T follicular helper cell (primary cell): ENCODE data around the gene RITA1.

ENCODE experiments used
- DNase-seq: peaks from one replicate; pipeline ENCODE4 v3.0.0-alpha.2; 2020; ENCODE audit warnings: low read depth

Gene RITA1

DNA sequence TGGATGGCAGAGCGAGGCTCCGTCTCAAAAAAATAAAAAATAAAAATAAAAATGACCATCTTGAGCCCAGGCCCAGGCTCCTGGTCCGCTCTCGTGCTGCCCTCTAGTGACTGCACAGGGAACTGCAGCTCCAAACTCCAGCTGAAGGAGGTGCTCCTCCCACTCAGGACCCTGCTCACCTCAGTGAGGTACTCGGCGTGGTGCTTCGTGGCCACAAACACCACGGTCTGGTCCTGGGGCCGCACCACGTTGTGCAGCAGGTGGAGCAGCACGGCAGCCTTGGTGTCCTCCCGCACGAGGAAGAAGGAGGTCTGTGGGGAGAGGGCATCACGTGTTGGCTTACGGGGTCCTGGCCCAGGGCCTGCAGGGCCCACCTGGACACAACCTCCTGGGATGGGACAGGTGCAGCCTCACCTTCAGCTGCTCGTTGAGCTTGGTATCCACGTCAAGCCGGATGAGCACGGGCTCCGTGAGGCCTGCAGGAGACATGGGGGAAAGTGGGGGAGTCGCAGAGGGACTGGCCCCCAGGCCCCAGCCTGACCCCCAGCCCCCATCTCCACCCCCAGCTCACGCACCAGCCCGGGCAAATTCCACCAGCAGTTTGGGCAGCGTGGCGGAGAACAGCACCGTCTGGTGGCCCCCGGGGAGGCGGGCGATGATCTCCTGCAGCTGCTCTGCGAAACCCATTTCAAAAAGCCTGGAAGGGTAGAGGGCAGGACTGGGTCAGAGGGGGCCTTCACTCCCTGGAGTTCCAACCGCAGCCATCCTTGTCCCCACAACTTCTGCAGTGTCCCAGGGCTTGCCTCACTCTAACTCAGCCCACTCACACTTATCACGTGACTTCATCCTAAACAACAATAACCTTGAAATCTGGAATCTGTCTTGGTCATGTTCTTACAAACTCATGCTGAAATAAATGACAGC is 10.8 kb upstream of the RITA1 start:
- peak; percentile 67 for DNase-seq

DNA sequence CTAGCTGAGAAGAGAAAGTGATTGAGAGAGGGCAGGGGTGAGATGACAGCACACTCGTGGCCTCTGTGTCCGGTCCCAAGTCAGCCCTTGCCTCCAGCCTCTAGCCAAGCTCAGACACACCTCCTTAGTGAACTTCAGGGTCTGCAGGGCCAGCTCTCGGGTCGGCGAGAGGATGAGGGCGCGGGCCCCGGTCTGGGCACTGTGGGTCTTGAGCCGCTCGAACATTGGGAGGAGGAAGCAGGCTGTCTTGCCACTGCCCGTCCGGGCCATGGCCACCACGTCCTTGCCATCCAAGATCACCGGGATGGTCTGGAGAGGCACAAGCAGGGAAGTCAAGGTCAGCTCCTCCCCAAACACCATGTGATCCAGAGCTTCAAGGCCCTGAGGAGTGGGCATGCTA is 6.5 kb upstream of the RITA1 start:
- DNase-seq = no peak

DNA sequence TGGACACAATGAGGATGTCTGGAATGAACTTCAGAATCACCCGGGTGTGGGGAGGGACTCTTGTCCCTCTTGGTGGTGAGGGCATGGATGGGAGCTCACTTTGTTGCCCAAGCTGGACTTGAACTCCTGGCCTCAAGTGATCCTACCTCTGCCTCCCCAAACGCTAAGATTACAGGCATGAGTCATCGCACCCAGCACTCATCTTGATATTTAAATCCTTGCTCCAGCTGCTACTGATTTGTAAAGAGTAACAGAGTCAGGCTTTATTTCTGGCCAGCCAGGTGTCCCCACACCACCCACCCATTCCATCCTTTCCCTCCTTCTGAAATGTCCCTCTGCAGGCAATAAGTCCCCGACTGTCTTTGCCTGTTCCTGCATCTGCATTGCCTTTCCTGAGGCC is 5.2 kb upstream of the RITA1 start:
- DNase-seq = no peak

DNA sequence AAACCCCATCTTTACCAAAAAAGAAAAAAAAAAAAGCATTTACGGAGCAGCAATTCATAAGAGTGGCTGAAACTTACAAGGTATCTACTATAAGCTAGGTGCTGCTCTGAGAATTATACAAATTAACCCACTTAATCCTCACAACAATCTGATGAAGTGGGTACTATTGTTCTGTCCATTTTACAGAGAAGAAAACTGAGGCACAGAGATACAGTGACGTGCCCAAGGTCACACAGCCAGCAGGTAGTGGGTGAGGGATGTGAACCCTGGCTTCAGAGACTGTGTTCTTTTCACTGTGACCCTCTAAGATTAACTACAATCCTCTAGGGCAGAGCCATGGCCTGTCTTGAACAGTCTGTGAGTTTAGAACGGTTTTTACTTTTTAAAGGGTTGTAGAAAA is 3.5 kb upstream of the RITA1 start:
- DNase-seq = no peak

DNA sequence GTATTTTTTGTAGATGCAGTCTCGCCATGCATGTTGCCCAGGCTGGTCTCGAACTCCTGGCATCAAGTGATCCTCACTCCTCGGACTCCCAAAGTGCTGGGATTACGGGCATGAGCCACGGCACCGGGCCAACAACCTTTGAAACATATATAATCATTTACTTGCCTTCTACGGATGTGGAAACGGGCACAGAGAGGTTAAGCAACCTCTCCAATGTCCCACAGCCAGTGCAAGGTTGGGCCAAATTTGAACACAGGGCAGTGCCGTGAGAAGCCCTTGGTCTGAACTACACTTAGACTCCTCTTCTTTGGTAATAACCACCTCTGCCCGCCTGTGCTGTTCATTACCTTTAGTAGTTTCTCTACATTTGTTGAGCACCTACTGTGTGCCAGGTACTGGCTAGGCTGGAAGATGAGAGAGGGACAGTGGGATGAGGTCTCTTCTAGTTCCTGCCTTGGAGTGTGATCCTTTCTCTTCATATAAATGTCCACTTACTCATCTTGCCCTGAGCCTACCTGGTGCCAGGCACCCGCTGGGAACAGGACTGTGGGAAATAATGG is 2.4 kb upstream of the RITA1 start:
- DNase-seq = no peak

DNA sequence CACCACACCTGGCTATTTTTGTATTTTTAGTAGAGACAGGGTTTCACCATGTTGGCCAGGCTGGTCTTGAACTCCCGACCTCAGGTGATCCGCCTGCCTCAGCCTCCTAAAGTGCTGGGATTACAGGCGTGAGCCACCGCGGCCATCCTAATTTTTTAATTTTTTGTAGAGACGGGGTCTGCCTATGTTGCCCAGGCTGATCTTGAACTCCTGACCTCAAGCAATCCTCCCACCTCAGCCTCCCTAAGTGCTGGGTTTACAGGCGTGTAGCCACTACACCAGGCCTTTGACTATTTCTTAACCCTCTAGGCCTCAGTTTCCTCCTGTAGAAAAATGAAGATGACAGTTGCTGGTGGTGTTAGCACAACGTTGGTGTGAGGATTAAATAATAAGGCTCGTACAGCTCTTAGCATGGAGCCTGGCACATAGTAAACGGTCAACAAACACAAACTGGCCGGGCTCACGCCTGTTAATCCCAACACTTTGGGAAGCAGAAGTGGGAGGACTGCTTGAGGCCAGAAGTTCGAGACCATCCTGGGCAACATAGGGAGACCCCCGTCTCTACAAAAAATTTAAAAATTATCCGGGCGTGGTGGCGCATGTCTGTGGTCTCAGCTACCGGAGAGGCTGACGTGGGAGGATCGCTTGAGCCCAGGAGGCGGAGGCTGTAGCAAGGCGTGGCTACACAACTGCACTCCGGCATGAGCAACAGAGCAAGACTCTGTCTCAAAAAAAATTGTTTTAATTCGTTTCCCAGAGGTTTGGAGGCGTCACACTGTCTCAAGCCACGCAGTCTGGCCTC is 1.2 kb upstream of the RITA1 start:
- DNase-seq = no peak

DNA sequence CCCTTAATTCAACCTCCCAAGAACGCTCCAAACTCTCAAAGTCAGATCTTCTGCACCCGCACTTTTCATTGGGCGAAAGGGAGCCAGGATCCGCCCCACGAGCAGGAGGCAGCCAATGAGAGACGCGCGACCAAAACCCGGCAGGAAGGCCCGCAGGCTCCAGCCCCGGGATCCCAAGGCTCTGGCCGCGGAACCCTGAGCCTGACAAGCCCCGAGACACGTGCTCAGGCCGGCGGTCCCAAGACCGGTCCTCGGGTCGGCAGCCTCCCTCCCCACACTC is 681 bp upstream of the RITA1 start:
- DNase-seq = peak; percentile 80

DNA sequence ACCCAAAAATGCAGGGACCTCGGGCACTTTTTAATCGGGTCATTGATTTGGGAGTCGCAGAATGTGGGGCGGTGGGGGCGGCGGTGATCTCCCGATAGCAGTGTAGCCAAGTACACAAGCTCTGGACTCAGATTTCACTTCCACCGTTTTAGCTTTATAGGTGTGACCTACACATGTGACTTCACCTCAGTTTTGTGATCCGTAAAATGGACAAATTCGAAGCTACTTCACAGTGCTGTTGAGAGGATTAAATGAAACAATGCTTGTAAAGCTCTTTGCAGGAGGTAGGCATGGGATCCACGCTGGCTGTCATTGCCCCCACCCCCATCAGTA is 478 bp downstream of the RITA1 start:
- no peak for DNase-seq

DNA sequence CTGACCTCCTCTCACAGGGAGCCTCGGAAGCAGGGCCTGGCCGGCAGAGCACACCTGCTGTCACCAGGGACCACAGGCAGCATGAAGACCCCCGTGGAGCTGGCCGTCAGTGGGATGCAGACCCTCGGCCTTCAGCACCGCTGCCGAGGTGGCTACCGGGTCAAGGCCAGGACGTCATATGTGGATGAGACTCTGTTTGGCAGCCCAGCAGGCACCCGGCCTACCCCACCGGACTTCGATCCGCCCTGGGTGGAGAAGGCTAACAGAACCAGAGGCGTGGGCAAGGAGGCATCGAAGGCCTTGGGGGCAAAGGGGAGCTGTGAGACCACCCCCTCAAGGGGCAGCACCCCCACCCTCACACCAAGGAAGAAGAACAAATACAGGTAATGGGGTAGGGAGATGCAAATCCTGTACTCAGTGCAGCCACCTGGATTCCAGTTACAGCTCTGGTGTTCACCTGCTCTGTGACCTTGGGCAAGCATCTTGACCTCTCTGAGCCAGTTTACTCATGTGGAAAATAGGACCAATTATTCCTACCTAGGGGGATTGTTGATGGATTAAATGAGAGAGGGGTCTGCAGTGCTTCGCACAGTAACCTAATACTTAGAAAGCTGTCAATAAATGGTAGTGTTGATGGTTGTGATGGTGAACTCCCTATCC is 1.3 kb downstream of the RITA1 start:
- no peak for DNase-seq

DNA sequence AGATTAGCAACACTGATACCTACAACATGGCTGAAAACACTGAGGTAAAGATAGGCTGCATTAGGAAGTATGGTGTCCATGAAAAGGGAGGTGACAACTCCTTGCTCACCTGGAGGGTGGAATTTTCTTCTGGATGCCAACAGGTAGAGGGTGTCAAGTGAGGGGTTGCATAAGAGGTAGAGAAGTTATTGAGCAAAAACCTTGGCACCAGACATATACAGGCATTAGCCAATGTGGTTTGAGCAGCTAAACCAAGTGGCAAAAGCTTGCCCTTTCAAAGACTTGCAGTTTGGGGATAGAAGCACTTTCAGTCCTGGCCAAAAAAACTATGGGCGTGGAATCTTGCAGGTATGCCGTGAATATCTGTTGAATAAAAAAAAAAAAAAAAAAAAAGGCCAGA is 3.8 kb downstream of the RITA1 start:
- no peak for DNase-seq

DNA sequence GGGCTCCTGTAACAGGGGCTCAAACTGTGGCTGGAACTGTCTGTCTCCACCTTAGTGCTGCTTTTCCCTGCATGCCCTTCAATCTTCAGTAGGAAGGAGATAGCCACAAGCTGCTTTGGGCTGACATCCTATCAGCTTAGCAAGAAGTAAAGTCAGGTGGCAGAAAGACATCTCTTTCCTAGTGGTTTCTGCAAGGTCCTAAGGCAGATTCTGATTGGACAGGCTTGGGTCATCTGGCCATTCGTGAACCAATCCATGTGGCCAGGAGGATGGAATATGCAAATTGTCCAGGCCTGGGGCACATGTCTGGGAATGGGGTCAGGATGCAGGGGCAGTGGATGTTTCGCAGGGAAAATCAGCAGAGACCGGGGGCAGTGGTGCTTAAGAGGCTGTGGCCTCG is 5.2 kb downstream of the RITA1 start:
- no peak for DNase-seq

DNA sequence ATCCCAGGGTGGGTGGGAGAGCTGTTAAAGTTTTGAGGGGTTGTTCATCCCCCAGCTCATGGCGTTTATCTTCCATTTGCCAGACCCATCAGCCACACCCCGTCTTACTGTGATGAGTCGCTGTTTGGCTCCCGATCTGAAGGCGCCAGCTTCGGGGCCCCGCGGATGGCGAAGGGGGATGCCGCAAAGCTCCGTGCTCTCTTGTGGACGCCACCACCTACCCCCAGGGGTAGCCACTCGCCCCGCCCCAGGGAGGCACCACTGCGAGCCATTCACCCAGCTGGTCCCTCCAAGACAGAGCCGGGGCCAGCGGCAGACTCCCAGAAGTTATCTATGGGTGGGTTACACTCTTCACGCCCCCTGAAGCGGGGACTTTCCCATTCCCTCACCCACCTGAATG is 5.7 kb downstream of the RITA1 start:
- no peak for DNase-seq

DNA sequence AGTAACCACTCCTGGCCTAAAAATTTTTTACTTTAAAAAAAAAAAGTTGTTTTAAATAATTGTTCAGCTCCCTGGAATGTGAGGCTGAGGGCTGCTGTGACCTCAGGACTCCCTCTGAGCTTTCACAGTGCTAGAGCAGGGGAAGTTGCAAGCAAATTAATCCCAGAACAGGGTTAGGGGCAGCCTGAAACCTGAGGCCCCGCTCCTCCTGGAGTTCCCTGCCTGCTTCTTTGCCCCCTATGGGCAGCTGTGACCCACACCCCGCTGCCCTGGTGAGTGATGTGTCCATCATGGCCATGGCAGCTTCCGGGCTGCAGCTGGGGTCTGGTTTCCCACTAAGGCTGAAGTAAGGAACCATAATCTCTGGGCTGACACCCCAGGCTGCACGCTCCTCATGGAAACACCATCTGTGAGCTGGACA is 9.5 kb downstream of the RITA1 start:
- no peak for DNase-seq

DNA sequence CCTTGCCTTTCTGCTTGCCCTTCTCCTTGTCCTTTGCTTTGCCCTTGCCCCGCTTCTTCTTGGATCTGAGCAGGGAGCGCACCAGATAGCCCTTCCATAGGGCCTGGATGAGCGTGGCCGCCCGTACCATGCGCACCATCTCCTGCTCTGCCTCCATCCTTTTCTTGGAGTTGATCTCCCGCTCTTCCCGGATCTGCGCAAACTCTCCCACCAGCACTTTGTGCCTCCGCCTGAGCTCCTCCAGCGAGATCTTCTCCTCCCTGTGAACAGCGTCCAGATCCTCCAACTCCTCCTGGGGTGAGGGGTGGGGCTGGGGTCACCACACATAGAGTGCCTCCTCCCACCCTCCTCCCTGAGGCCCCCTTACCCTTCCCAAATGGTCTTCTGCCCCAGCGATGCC is 10.1 kb downstream of the RITA1 start:
- DNase-seq = no peak

DNA sequence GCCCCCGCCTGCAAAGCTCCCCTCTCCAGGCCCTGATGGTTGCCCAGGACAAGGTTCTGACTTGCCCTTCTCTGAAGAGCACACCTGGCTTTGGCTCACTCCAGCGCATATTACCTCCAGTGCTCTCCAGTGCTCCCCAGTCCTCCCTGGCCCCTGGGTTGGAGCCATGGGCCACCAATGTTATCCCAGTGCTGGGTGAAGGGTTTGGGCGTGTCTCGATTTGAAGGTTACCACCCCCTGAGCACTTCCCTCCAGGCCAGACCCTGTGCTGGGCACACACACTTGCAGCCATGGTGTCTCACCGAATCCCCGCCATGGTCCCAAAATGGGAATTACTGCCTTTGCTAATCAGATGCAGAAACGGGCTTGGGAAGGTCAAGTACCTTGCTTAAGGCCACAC is 11.1 kb downstream of the RITA1 start:
- DNase-seq = no peak

DNA sequence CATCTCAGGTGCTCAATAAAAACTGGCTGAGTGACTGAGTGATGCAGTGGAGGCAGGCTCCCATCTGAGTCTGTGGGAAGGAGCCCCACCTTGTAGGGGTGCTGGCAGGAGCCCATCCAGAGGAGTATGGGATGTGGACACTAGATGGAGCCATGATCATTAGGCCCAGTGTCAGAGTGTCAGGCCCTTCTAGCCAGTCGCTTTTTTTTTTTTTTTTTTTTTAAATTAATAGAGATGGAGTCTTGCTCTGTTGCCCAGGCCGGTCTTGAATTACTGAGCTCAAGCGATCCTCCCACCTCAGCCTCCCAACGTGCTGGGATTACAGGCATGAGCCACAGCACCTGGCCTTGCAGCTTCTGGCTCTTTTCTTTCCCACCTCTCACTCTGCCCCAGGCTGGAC is 11.5 kb downstream of the RITA1 start:
- DNase-seq = peak; percentile 32

DNA sequence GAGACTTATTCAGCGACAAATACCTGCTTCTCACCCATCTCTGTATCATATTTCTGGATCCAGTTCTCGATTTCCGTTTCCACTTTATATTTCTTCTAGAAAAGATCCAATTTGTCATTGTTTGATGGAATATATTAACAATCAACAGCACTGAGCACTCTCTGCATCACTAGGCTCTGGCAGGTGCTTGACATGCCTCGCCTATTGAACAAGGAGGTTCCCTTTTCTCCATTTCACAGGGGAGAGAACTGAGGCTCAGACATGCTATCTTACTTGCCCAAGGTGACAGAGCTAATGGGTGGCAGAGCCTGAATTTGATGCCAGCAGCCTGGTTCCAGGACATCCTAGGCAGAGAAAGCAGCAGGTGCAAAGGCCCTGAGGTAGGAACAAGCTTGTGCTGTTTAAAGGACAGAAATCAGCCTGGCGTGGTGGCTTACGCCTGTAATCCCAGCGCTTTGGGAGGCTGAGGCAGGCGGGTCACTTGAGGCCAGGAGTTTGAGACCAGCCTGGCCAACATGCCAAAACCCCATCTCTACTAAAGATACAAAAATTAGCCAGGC is 12.1 kb downstream of the RITA1 start:
- no peak for DNase-seq

DNA sequence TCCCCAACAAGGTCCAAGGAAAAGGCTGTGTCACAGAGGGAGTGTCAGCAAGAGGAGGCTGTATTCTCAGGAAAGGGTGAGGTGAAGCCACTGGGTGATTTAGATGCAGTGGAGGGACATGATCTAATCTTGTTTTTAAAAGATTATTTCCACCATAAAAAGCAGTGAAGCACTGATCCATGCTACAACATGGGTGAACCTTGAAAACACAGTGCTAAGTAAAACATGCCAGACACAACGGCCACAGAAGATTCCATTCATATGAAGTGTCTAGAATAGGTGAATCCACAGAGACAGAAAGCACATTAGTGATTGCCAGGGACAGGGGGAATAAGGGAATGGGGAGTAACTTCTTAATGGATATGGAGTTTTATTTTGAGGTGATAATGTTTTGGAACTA is 12.8 kb downstream of the RITA1 start:
- DNase-seq = no peak

DNA sequence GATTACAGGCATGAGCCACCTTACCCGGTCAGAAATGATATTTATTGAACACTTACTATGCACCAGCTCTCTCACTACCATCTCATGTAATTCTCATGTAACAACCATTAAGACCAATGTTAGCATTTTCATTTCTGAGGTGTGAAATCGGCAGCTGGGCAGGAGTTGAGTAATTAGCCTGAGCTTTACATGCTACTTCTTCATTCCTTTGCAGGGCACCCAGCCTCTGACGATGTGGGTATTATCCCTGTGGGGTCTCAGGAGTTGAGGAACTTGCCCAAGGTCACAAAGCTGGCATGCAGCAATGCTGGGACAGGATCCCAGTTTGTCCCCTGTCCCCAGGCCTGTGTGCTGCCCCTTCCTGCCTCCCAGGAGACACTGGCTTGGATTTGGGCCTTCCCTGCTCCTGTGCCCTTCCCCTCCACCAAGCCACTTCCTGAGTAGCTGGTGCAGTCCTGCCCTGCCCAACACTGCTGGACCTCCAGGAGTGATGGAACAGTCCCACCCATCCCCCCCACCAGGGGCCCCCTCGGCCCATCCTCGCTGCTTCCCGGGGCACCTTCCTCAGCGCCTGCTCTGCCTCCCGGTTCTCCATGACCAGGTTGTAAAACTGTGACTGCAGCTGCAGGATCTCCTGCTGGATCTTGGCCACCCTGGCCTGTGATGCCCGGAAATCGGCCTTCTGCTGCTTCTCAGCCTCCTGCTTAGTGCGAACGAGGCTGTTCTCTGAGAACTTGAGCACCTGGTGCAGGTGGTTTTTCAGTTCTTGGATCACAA is 14.7 kb downstream of the RITA1 start:
- no peak for DNase-seq

DNA sequence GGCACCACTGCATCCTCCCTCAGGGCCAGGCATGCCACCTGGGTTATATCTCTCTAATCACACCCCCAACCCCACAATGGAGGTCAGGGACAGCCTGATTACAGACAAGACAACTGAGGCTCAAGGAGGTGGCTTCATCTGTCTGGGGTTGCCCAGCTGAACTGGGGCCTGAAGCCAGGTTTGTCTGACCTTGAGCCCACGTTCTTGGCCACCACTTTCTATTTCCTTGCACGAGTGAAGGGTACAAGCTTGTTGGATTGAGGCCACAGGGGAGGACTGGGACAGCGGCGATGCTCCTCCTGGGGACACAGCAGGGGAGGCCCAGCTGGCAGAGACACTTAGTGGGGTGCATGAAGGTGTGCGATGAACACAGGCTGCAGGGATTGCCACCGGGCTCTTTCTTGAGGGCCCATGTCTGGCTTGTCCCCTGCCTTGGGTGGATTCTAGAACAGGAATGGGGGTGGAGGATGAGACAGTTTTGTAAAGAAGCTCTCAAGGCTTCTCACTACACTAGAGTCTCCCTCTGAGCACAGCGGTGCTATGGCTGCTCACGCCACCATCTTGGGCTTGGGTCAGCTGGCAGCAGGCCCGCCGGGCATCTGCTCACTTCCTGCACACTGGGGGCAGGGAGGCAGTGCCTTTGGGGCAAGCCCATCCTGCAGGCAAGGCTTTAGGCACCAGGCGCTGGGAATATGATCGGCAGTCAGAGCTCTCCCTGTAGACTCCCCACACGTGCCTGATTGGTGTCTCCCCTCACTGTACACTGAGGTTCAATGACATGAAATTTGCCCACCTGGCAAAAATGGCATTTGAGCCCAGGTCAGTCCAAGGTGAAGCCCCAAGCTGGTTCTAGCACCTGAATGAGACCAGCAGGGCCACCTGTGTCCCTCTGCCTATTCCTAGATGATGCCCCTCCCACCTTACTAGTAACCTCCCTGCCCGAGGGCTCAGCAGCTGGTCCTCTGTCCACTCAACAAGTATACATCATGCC is 16.0 kb downstream of the RITA1 start:
- no peak for DNase-seq
